ENCODE measurements around the gene COL4A1.

COL4A1 gene

DNA sequence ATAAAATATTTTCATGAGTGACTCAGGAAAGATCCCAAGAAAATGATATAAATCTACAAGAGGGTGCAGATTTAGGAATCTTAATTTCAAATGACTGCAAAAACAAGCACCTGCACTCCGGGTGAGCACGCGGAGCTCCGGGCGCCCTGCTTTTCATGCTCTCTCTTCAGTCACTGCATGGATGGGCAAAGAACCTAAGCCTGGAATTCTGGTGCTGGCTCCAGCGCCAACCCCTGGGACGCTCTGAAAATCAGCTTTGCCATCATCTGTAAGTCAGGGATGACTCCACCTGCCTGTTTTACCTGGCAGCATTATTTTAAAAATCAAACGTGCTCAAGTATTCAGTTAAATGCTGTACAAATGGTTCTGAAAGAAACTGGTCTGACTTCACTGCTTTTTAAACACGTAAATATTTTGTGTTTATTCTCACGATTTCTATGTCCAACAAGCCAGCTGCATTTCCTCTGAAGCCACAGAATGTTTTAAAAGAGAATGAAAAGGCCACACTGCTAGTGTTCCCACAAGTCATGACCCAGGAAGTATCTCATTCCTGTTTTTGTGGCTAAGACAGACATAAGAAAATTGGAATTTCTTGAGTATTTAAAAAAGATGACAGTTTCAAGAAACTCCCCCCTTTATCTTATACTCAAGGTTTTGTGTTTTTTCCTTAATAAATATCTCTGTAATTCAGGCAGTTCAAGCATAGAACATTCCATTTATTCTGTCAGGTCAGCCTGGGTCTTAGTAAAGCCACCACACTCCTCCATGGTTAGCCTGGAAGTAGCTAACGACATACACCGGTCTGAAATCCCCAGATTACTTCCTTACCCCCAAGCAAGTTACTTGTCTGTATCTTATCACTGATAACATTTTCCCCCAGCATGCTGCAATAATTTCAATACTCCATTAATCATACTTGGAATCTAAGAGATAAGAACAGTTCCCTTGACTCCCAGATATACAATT is 81.1 kb downstream of the COL4A1 start:
- DNase-seq (ENCODE audit: low read depth in 2 of 2, low spot score in 1 of 2), result no peak

DNA sequence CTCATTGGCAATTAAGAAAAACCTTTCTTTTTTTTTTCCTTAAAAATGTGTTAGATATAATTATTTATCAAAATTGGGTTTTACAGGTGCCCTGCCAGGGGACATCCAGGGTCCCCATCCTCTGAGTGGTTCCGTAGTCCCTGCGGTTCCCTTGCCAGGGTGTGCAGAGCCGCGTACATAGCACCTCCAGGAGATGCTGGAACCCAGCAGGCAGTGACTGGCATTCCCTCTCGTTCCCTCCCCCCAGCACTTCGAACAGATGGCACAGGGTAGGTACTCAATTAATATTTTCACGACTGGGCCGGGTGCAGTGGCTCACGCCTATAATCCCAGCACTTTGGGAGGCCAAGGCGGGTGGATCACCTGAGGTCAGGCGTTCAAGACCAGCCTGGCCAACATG is 82.0 kb downstream of the COL4A1 start:
- DNase-seq (ENCODE audit: low read depth in 2 of 2, low spot score in 1 of 2), result no peak

DNA sequence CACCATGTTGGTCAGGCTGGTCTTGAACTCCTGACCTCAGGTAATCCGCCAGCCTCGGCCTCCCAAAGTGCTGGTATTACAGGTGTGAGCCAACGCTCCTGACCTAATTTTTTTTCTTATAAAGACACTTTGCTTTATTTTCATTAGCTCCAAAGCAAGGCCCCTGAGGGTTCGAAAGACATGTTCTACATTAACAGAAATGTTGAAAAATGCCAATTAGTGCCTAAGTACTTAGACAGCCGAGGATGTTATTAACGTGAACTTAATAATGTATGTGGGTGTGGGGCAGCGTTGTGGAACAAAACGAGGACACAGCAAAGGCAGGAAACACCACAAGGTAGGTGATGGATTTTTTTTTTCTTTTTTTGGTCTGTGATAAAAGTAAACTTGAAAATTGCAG is 82.4 kb downstream of the COL4A1 start:
- no peak for DNase-seq (ENCODE audit: low read depth in 2 of 2, low spot score in 1 of 2)

GRCh38 chr13:110221406-110222117 is 85.4 kb downstream of the COL4A1 start:
- DNase-seq (ENCODE audit: low read depth in 2 of 2, low spot score in 1 of 2), result no peak

GRCh38 chr13:110220471-110220870 is 86.5 kb downstream of the COL4A1 start:
- no peak for DNase-seq (ENCODE audit: low read depth in 2 of 2, low spot score in 1 of 2)

GRCh38 chr13:110218581-110219201 is 88.3 kb downstream of the COL4A1 start:
- DNase-seq (ENCODE audit: low read depth in 2 of 2, low spot score in 1 of 2), result no peak

DNA sequence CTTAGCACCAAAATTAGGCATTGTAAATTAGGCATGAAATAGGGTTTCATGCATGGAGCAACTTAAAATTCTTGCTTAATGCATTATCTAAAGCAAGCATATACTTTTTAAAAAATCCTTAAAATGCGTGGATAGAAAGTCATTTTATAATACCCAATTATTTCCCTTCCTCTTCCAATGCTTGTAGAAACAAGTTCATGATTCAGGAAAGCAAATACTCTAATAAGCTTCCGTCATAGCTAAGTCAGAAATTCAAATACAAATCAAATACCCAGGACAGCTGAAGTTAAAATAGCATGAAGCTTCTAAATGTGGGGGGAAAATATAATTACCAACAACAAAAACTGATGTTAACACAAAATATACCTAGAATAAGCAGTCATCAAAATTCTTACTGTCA is 89.1 kb downstream of the COL4A1 start:
- DNase-seq (ENCODE audit: low read depth in 2 of 2, low spot score in 1 of 2), result no peak

DNA sequence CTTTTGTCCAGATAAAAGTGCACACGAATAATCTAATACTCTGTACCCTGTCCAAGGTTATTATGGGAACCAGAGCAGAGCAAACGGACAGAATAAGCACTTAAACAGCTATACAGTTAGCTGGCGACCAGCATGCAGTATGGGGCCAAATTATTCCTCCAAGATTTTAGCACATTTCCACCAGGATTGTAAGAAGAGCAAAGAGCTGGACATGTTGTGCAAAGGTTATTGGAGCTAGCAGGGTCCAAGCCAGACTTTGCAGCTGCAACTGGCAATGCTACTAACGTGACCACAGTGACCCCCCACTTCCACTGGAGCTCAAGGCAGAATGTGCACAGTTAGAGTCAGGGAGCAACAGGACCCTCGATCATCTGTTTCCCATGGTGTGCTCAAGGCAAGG is 89.9 kb downstream of the COL4A1 start:
- DNase-seq (ENCODE audit: low read depth in 2 of 2, low spot score in 1 of 2), result no peak

DNA sequence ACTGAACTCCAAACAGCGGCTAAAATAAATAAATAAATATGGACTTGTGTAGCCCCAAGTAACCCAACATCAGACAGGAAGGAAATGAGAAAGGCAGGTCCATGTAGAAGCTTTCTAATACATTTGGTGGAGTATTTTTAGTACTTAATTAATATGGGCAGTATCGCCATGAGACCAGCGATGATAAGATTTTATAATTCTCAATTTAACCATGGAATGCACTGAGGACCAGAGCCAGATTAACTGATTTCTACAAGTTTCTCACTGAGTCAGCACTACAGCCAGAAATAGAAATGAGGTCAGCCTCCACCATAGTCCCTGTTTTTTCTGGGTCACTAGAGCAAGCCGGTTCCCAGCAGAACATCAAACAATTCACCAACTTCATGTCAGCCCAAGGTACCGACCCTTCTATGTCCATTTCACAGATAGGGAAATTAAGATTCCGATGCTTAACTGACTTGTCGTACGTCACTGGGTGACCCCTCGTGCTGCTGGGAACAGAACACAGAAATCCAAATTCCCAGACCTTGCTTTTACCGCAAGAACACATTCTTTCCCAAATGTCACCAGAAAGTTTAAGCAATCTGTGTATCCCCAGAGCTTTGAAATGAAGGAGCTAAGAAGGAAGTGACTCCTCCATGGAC is 90.4 kb downstream of the COL4A1 start:
- DNase-seq (ENCODE audit: low read depth in 2 of 2, low spot score in 1 of 2), result no peak

- DNase-seq (ENCODE audit: low read depth in 2 of 2, low spot score in 1 of 2), result no peak
Measured at GRCh38 chr13:110216006-110216397, 91.0 kb downstream of the COL4A1 start.

DNA sequence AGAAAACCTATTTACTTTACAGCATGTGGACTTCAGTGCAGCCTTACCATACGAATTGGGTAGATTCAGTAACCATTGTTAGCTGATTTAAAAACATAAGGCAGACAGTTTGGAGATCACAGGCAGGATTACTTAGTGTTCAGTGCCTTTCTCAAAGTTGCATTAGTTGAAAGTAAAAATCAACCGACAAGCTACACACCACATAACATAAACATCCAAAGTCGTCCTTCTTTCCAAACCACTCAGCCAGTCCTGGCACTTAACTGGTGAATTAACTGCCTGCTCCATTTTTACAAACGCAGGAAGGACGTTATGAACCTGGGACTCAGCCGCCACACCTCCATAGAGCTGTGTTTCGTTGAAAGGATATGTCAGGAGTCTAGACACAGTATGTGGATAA is 91.4 kb downstream of the COL4A1 start:
- DNase-seq (ENCODE audit: low read depth in 2 of 2, low spot score in 1 of 2), result no peak

- DNase-seq (ENCODE audit: low read depth in 2 of 2, low spot score in 1 of 2), result no peak
Measured at GRCh38 chr13:110214637-110215036, 92.3 kb downstream of the COL4A1 start.

GRCh38 chr13:110213461-110214074 is 93.4 kb downstream of the COL4A1 start:
- DNase-seq (ENCODE audit: low read depth in 2 of 2, low spot score in 1 of 2), result no peak

DNA sequence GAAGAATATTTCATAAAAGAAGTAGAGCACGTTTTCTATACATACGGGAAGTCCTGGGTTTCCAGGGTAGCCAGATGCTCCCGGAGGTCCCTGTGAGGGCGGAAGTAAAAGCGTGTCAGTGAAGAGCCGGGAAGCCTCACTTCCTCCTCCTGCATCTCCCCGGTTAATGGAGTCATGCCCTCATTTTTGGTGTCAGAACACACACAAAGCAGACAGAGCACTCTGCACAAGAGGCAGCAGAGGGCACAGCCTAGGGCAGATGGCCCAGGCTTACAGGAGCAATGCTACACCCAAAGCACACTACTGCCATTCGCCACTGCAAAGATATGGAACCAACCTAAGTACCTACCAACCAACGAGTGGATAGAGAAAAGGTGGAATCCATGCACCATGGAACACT is 94.4 kb downstream of the COL4A1 start:
- no peak for DNase-seq (ENCODE audit: low read depth in 2 of 2, low spot score in 1 of 2)

DNA sequence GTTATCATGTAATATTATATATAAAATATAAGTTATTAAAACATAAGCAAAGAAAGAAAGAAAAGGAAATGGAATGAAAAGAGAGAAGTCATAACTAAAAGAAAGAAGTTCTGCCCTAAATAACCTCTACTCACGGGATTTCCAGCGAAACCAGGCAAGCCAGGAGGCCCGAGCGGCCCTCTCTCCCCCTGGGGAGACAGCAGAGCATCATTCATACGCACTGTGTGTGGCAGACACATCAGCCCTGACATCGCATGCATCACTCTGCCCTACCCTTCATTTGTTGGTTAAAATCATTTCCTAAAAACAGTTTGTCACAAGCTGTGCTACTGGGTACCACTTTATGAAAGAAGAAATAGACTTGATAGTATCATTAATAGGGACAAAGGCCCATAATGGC is 95.2 kb downstream of the COL4A1 start:
- DNase-seq (ENCODE audit: low read depth in 2 of 2, low spot score in 1 of 2), result no peak

- no peak for DNase-seq (ENCODE audit: low read depth in 2 of 2, low spot score in 1 of 2)
Measured at GRCh38 chr13:110211046-110211445, 95.9 kb downstream of the COL4A1 start.

DNA sequence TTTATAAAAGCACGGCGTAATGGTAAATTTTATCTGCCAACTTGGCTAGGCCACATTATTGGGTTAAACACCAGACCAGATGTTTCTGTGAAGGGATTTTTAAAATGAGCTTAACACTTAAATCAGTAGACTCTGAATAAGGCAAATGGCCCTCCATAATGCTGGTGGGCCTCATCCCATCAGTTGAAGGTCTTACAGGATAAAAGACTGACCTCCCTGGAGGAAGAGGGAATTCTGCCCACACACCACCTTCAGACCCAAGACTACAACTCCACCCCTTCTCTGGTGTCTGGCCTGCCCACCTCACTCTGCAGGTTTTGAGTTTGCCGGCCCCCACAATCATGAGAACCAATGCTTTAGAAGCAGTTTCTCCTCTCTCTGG is 96.4 kb downstream of the COL4A1 start:
- DNase-seq (ENCODE audit: low read depth in 2 of 2, low spot score in 1 of 2), result no peak

DNA sequence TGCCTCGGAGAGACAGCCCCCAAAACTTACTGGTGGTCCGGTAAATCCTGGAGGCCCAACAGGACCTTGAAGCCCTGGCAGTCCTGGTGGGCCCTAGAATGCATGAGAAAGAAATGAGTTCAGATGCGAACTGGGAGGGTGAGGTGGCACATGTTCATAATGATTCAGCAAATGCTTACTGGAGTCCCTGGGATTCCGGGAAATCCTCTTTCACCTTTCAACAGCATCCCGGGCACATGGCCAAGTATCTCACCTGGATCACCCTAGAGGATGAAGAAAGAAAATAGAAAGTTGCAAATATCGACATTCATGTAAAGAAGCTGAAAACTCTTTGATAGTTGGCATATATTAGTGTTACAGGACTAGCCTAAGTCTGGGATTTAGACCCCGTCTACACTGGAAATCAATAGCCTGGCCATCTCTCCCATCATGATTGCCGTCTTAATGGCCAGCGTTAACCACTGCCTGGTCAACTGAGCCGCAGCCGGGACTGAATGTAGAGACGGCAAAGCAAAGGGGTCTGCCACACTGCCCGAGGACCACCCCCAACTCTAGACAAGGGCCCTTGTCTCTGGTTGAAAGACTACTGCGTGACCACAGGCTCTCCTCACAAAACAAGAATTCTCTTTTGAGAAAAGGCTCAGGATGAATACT is 96.9 kb downstream of the COL4A1 start:
- DNase-seq (ENCODE audit: low read depth in 2 of 2, low spot score in 1 of 2), result no peak

- no peak for DNase-seq (ENCODE audit: low read depth in 2 of 2, low spot score in 1 of 2)
Measured at GRCh38 chr13:110208116-110208515, 98.8 kb downstream of the COL4A1 start.

- no peak for DNase-seq (ENCODE audit: low read depth in 2 of 2, low spot score in 1 of 2)
Measured at GRCh38 chr13:110206996-110207395, 100.0 kb downstream of the COL4A1 start.

DNA sequence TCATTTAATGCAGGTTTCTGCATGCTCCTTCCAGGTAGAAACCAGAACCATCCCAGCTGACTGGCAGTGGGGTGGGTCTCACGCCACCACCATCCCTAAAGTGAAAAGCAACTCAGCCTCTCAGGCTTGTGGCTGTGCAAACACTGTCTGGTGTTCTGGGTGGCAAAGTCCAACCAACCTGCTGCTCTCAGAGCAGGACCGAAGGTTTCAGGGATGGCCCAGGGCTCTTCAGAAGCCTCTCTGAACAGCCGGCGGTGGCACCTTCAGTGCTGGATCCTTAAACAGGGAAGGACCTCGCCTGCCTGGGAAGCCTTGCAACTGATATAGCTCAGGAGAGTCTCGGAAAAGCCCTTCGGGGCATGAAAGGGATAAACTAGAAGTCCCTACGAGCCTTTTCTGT is 100.8 kb downstream of the COL4A1 start:
- no peak for DNase-seq (ENCODE audit: low read depth in 2 of 2, low spot score in 1 of 2)
